Right ventricle myocardium superior (tissue), 1 donor: ENCODE data around the gene BEGAIN. TPM values are rescaled to one million over a fixed set of nuclear protein-coding genes. Genes with fewer than 3 reads are reported as not detected.

ENCODE experiments used
- ATAC-seq: fragments of 200-7000 bp; cut with Tn5 transposase; one replicate; pipeline ENCODE4 v1.9.1; 2020; ENCODE audit warnings: mild to moderate bottlenecking; ENCODE audit not compliant: poor library complexity
- DNase-seq: peaks from one replicate; pipeline ENCODE4 v3.0.0-alpha.2; 2020
- intact Hi-C: fragments of 100-400 bp; cut with DNase I; formaldehyde crosslinking; loops from one replicate; pipeline ENCODE4 v1.11.2; 2022
- total RNA-seq: library from RNA; stranded (reverse); fragmentation: NEBNext Ultra II Directional; extraction: Animal tissue kit (Norgen Biotek cat#: 25700); gene quantifications from one replicate; pipeline ENCODE4 v1.2.1, GENCODE V29; 2021
- donor health status: DM: no; HTN: yes; CAD: no; lungs with severe emphysema.

Gene BEGAIN
- total RNA-seq, 1 donor from 2014 or later = 0.46 TPM

DNA sequence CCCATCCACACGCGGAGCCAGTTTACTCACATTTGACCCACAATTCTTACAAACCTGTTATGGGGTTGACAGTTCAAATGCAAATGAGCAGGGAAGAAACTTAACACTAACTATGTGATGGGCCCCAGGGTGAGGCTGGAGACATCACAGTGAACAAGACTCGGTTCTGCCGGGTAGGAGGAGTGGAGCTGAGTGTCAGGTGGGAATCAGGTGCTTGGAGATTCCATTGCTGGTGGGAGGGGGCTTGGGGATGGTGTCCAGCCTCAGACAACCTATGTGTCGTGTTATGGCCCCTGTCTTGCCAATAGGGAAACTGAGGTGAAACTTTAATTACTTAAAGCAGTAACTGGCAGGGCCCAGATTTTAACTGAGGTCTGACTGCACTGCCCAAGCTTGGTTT lies 41.9 kb downstream of the BEGAIN start:
- ATAC-seq (no peak), DNase-seq (no peak)
- intact Hi-C loops = no loop called here

DNA sequence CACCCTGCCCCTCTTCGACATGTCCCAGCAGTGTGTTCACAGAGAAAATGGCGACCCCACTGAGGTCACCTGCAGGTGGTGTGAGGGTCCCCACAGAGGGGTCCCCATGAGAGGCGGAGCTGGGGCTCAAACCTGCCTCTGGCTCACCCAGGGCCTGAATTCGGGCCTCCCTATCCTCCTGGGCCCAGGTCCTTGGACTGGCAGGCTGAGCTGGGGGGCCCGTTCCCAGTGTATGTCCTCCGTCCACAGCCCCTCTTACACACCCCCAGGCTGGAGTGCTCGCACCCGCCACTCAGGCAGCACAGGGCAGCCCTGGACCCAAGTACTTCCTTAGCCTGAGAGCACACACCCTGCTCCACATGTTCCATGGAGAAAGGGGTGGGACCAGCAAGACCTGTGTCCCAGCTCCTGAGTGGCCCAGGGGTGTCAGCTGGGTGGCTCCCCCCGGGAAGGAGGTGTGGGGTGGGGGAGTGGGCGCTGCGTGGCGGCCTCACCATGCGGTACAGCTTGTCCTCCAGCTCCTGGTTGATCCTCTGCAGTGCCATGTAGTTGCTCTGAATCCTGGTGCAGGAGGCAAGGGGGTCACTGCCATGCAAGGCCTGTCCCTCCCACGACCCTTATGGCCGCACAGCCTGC lies 42.6 kb downstream of the BEGAIN start:
- ATAC-seq (no peak), DNase-seq (no peak)
- intact Hi-C loops = no loop called here

DNA sequence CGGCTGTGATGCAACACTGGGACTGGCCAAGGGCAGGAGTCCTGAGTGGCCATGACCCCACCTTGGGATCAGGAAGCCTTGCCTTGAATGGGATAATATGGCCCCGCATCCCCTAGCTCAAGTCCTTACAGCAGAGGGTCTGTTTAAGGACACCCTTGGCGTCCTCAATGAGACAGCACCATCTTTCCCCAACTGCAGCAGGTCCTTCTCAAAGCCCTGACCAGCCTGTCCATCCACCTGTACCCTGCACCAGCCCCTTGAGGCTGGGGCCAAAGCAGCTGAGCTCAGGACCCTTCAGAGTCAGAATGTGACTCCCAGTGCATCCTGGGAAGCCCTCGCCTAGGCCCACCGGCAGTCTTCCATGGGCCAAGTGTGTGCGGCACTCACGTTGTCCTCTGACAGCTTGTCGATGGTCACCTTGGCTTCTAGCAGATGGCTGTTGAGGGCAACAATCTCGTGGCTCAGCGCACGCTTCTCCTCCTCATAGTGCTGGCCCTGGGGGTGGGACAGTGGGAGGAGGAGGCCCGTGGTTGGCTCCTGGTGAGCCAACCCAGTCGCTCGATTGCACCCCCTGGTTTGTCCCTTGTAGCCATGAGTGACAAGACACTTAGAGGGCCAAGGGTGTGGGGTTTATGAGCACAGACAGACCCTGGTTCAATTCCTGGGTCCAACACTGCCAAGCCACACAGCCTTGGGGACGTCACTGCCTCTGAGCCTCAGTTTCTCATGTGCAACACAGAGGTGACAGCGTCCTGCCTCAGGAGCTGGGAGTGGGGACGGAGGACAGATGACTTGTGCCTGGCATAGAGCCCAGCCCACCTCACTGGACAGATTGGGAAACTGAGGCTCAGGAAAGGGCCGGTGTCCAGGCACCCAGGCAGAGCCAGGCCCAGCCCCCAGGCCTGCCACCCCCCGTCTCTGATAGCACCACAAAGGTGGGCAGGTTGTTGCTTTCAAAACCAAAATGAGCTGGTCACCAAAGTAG lies 43.5 kb downstream of the BEGAIN start:
- ATAC-seq = no peak
- DNase-seq = peak; percentile 20
- intact Hi-C loops = no loop called here

DNA sequence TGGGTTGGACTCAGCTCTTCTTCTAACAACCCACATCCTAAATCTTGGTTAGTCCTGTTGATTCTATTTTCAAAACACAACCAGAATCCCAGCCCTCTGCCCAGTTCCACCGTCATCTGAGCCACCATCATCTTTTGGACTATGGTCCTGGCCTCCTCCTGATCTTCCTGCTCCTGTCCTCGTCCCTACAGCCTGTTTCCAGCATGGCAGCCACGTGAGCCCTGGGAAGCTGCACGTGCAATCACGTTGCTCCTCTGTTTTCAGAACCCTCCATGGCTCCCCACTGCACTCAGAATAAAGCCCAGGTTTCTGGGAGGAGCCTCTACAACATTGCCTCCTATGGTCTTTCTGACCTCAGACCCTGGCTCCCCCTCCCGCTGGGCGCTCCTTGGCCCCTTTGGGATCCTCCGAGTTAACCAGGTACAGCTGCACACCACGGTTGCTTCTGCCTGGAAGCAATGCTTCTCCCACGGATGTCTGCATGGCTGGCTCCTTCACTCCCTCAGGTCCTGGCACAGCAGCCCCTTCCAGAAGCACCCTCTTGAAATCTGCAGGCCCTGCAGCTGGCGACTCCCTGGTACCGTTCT lies 44.5 kb downstream of the BEGAIN start:
- ATAC-seq (no peak), DNase-seq (peak; percentile 20)
- intact Hi-C loops = no loop called here

DNA sequence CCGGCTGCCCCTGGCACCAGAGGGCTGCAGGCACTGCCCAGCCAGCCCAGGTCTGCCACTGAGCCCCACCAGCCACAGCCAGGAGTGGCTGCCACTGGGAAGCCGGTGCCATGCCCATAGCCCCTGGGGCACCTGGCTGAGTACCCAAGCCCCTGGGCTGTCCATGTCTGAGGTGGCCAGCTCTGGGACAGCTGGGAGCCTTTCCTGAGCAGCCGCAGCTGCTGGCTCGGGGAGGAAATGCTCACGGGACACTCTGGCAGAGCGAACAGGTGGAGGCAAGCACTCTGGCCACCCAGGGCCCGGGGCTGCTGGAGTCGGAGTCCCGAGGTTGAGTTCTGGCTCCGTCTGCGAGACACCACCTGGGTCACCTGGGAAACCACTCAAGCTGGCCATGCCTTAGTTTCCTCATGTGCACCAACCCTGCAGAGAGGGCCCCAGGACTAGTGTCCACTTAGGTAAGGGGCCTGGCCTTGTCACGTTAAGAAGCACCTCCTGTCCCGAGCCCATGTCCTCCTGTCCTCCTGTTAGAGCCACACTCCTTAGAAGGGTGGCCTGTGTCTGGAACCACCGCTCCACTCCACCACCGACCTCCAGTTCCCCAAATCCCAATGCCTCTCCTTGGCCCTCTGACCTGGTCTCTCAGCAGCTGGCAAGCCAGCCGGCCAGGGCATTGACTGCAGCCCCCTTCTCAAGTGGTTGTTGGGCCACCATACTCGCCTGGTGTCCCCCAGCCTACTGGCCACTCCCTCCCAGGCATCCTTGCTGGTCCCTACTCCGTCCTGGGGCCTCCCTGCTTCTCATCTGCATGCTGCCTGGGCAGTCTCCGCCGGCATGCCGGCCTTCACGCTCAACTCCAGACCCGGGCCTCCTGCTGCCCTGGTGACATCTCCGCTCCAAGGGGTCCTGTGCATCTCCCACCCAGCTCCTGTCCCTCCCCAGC lies 45.3 kb downstream of the BEGAIN start:
- DNase-seq (peak; percentile 19), ATAC-seq (no peak)
- intact Hi-C loops = no loop called here

DNA sequence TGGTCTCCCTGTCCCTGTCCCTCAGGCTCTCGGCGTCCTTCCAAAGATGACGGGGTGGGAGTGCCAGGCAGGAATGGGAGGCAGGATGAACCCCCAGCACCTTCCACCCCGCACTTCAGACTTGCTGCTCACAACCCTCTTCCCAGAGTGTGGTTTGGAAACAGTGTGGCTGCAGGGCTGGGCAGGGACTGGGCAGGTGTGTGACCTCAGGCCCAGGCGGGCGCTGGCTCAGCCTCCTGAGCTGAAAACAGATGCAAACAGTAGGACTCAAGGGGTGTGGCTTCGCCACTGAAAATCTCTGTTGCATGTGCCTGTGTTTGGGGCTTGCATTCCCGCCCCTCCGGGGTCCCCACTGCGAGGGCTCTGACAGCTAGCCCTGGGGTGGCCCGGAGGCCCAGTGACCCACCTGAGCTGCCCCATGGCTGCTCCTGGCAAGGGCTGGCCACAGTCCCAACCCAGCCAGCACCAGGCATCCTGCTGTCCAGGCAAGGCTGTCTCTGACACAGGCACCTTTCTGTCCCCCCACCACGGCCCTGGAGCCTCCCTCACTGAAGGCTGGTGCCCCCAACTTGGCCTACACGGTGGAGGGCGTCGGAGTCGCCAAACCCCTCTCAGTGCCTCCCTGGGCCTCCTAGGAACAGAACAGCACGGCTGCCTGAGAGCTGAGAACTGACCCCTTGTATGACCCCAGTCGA lies 46.1 kb downstream of the BEGAIN start:
- intact Hi-C loops = no loop called here
- peak; percentile 35 for DNase-seq
- no peak for ATAC-seq

DNA sequence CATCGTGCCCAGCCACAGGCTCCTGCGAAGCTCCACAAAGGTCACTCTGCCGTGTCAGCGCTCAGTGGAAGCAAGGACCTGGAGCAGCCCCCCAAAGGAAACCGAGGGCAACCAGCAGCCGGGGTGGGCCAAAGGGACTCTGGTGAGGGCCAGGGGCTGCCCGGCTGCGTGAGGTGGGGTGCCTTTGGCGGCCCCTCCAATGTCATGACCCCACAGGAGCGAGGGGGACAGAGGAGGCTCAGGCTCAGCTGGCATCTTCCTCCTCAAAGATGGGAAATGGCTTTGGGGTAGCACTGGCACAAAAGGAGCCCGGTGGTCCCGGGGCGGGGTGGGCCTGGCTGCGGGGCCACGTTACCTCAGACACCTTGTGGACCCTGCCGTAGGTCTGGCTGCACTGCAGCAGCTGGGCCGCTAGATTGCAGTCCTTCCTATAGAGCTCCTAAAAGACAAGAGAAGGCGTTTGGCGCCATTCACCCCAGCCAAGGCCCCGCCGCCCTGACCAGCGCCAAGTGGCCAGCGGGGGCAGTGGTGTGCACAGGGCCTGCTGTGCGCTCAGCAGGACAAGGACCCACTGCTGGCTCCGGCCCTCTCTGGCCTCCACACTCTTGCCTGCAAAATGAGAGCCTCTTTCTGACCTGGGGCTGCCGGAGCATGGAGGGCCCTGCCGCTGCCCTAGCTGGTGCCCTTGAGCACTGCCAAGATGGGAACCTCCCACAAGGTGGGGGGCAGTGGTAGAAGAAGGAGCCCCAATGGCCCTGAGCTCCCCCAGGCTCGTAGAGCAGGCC lies 46.9 kb downstream of the BEGAIN start:
- intact Hi-C loops = no loop called here
- ATAC-seq = no peak
- DNase-seq = peak; percentile 29

DNA sequence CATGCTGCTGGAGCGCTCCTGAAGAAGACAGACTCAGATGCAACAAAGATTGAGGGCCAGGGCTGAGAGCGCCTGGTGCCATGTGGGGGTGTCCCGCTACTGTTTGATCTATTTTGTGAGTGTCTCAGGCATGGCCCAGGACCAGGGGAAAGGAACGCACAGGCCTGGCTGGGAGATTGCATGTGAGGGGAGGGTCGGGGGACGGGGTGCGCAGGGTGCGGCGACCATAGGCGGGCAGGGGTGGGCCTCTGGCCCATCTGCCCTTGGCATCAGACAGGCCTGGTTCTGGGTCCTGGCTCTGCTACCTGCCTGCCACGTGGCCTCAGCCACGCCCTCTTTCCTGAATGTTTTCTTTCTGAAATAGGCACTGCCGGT lies 47.5 kb downstream of the BEGAIN start:
- intact Hi-C loops = no loop called here
- ATAC-seq (no peak), DNase-seq (no peak)

DNA sequence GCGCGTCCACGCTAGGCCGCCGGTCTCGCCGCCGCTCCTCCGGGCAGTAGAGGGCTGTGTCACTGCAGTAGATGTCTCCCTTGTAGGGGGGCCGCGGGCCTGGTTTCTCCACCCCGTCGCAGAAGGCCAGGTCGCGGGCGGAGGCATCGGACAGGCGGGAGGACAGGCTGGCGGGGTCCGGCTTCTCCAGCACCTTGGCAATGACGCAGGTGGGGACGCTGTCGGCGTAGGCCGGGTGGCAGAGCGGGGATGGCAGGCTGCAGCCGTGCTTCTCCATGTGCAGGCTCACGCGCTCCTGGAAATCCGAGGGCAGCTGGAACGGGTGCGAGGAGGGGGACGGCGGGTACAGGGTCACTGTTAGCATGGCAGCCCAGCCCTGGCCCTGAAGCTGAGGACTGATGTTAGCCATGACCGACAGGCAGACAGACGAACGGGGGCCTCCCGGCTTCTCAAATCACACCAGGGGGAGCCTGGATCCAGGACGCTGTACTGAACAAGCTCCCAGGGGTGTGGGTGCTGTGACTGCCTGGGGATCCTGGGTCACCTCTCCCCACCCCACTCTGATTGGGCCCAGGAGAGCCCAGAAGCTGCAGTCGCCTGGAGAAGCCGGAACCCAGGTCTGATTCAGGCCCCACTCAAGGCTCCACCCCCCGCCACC lies 48.1 kb downstream of the BEGAIN start:
- intact Hi-C loops = no loop called here
- peak; percentile 36 for DNase-seq

DNA sequence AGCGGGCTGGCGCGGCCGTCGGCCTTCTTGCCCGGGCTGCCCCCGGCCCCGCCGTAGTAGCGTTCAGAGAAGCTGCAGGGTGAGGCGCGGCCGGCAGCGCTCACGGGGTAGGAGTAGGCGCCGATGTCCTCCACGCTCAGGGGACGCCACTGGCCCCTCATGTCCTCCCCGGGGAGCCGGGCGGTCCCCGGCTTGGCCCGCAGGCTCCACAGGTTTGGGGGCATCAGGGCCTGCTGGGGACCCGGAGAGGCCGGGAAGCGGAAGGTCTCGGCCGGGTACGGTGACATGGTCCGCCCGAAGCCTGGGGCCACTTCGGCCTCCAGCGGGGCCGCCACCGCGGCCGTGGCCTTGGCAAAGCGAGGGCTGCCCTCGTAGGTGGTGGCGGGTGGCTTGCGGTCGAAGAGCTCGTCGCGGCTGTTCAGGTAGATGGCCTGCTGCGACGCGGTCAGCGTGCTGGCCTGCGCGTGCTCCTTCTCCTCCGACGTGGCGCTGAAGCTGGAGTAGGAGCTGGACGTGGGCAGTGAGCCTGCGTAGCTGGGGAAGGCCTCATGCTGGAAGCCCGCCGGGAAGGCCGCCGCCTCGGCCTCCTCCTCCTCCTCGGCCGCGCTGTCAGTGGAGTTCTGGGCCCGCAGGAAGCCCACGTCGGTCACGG lies 48.7 kb downstream of the BEGAIN start:
- intact Hi-C loops = no loop called here
- no peak for ATAC-seq

More for the DNA sequence above, 48.1 kb downstream of the BEGAIN start:
- no peak for ATAC-seq

DNA sequence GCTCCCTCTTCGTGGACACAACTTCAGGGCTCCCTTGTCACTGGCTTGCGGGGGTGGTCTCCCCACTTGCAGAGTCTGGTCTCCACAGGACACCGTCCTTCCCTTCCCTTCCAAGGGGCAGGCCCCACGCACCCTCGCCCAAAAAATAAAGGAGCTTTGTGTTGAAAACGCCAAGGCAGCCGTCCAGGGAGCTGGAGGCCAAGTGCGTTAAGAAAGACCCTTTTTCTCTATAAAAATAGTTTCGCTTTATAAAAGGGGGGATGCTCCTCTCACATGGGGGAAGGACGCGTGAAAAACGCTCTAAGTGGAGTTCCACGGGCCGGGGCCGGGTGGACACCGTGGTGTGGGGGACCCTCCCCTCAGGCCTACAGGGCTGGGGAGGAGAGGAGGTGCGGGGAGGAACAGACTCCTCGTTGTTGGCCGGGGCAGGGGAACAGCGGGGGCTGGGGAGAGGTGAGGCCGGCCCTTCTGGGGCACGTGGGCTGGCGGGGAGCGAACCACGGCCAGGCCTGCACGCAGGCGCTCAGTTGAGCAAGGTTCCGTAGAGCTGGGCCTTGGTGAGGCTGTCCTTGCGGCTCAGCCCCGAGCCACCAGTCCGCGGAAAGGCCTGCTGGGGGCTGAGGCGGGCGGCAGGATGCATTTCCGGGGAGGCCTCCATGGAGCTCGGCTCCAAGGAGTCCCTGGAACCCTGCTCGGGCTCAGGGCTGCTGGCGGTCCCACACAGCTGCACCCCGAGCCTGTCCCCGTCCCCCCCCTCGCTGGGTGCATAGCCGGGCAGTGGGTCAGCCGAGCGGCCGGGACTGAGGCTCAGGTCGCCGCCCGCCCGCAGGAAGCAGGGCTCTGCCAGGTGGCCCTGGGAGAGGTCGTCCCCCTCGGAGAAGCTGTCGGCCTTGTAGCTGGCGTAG lies 49.5 kb downstream of the BEGAIN start:
- DNase-seq = peak; percentile 33
- ATAC-seq = no peak
- intact Hi-C loops = no loop called here

More for the DNA sequence above, 48.7 kb downstream of the BEGAIN start:
- DNase-seq = peak; percentile 26

DNA sequence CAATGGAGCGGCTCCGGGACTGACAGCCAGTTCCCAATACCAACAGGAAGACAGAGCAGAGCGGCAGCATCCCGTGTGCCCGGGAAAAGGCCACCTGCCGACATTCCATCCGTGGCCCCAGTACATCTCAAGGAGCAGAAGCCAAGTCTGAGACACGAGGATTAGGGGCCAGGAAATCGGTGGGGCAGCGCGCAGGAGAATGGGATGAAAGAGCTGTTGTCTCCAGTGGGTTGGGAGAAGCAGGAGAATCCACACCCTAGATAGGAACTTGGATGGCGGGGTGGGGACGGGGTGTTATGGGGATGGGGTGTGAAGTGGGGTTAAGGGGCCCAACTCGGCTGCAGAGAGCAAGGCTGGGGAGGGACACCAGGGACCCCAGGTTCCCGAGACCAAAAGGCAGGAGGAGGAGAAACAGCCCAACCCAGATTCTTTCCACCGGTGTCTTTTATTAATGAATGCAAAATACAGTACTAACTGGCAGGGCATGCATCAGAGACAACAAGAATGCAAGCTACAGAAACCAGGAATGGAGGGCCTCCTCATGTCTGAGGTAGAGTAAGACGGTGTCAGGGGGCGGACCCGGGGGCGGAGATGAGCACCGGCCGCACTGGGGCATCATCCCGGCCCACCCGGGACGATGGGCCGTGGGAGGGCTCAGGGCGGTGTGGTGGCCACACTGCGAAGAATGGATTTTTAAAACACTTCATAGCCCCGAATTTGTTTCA lies 50.3 kb downstream of the BEGAIN start:
- peak; percentile 24 for DNase-seq
- intact Hi-C loops = no loop called here
- no peak for ATAC-seq

DNA sequence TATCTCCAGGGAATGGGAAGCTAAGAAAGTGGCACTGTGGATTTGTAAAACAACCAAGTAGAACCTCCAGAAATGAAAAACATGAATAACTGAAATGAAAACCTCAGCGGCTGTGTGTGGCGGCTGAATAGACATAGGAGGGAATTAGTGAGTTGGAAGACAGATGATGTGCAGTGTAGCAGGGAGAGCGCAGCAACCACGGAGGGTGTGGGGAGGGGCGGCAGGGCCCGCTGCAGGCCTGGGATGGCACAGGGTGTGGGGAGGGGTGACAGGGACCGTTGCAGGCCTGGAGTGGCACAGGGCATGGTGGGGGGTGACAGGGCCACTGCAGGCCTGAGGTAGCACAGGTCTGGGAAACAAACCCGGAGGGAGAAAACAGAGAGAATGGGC lies 51.1 kb downstream of the BEGAIN start:
- intact Hi-C loops = no loop called here
- no peak for ATAC-seq
- peak; percentile 13 for DNase-seq

DNA sequence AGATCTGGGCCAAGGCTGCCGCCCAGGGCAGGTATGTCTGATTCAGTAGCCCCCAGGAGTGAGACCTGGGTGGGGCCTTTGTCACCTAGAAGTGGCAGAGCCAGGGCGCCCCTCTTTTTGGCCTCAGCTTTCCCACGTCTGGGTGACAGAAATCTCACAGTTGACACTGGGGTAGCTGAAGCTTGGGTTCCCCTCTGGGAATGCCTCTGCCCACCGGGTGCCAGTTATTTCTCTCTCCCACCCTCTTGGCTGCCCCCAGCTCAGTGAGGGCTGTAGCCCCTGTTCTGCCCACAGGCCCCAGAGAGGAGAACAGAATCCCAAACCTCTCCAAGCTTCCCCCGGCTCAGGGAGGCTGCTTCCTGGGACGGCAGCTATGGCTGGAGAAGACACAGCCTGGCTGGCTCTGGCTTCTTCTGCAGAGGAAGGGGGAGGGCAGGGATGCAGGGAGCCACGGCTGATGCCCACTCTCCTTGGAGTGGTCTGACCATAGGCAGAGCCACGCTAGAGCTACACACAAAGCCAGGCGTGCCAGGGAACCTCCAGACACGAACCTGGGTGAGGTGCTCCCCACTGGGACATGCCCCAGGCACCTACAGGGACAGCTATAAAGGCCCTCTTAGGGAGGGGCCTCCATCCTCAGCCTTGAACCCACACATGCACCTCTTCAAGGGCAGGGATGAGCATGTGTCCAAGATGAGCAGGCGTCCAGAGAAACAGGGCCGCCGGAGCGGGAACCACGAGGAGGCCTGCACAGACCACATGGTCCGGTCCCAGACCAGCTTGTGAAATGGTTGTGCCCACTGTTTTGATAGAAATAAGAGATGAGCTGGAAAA lies 51.7 kb downstream of the BEGAIN start:
- ATAC-seq (no peak), DNase-seq (peak; percentile 27)
- intact Hi-C loops = no loop called here
